Activated CD4-positive, alpha-beta T cell treated with anti-CD3 and anti-CD28 coated beads for 4 hours (primary cell): ENCODE results near the gene UBTD1.

ENCODE experiments used
- DNase-seq, 2 donors: peaks; one replicate each; pipeline ENCODE4 v3.0.0-alpha.2; 2020

Gene UBTD1

GRCh38 chr10:97590082-97590747, 91.5 kb downstream of the UBTD1 start:
- DNase-seq, result no peak

- no peak for DNase-seq
Observed at GRCh38 chr10:97590748-97591495, 92.2 kb downstream of the UBTD1 start.

GRCh38 chr10:97593421-97593820, 94.7 kb downstream of the UBTD1 start:
- DNase-seq, result no peak

- no peak for DNase-seq
Observed at GRCh38 chr10:97596101-97597082, 97.7 kb downstream of the UBTD1 start.

- no peak for DNase-seq
Observed at GRCh38 chr10:97597778-97598177, 99.1 kb downstream of the UBTD1 start.

- DNase-seq, result no peak
Observed at GRCh38 chr10:97598407-97599271, 99.9 kb downstream of the UBTD1 start.

GRCh38 chr10:97599272-97599619, 100.5 kb downstream of the UBTD1 start:
- DNase-seq, result no peak

GRCh38 chr10:97600616-97601015, 101.9 kb downstream of the UBTD1 start:
- no peak for DNase-seq

- DNase-seq, result no peak
Observed at GRCh38 chr10:97601268-97602215, 102.8 kb downstream of the UBTD1 start.

GRCh38 chr10:97607095-97607636, 108.4 kb downstream of the UBTD1 start:
- DNase-seq, result no peak

- DNase-seq, result no peak
Observed at GRCh38 chr10:97608991-97609561, 110.4 kb downstream of the UBTD1 start.

GRCh38 chr10:97611473-97611872, 112.7 kb downstream of the UBTD1 start:
- no peak for DNase-seq

GRCh38 chr10:97612386-97612785, 113.7 kb downstream of the UBTD1 start:
- no peak for DNase-seq

- no peak for DNase-seq
Observed at GRCh38 chr10:97618285-97618684, 119.6 kb downstream of the UBTD1 start.

GRCh38 chr10:97618733-97619132, 120.0 kb downstream of the UBTD1 start:
- no peak for DNase-seq
